Endothelial cell of umbilical vein (primary cell): ENCODE results near the gene CACNB4. TPM values are rescaled to one million over a fixed set of nuclear protein-coding genes. Genes with fewer than 3 reads are reported as not detected.

Source experiments
- BruUV-seq: library from RNA; stranded (reverse); fragments of 400-500 nt; replicated peaks from 2 replicates; lab custom pipeline; 2021; lab: Mats Ljungman, UMichigan
- CTCF ChIA-PET: fragments of 300-600, 350-600 bp; sonication (Branson Sonifier 250); formaldehyde crosslinking; loops from one replicate; lab custom pipeline; 2021; ENCODE audit warnings: antibody characterized with exemption, inconsistent platforms; lab: Charles Lee
- POLR2A ChIA-PET: fragments of 300-600, 350-600 bp; sonication (Branson Sonifier 250); formaldehyde crosslinking; loops from one replicate; lab custom pipeline; 2021; ENCODE audit warnings: antibody characterized with exemption, inconsistent platforms; lab: Charles Lee
- DNase-seq: peaks from one replicate; pipeline ENCODE4 v3.0.0-alpha.2; 2011; ENCODE audit warnings: low read depth, low spot score
- FAIRE-seq: peaks from 2 replicates; lab custom pipeline; 2011; peaks lifted over from hg19 to GRCh38; lab: Jason Lieb, UNC
- H2AFZ ChIP-seq: 2 replicates; pipeline ENCODE4 v1.6.0; 2012; ENCODE audit warnings: low read depth, low read length, control low read depth, inconsistent platforms
- H3K27ac ChIP-seq: 2 replicates; pipeline ENCODE4 v1.5.1; 2011; ENCODE audit warnings: low read depth, mild to moderate bottlenecking, control low read depth, low read length, moderate library complexity; ENCODE audit not compliant: insufficient read depth
- H3K27me3 ChIP-seq, 2 experiments: 2 replicates each; pipeline versions ENCODE4 v1.6.0 to v1.6.1; 2011; ENCODE audit warnings: low read length in 2 of 2, mixed read lengths in 1 of 2; ENCODE audit not compliant: control insufficient read depth in 2 of 2, insufficient read depth in 2 of 2
- H3K36me3 ChIP-seq, 2 experiments: 2 replicates in 1 of 2; 3 replicates in 1 of 2; pipeline ENCODE4 v1.5.1; 2011; ENCODE audit warnings: low read length in 2 of 2, mild to moderate bottlenecking in 1 of 2, moderate library complexity in 1 of 2; ENCODE audit not compliant: control insufficient read depth in 2 of 2, insufficient read depth in 2 of 2; ENCODE audit errors: extremely low read depth in 1 of 2
- H3K4me1 ChIP-seq: 3 replicates; pipeline ENCODE4 v1.5.1; 2011; ENCODE audit warnings: mild to moderate bottlenecking, low read length; ENCODE audit not compliant: control insufficient read depth, insufficient read depth; ENCODE audit errors: extremely low read depth
- H3K4me2 ChIP-seq: 2 replicates; pipeline ENCODE4 v1.6.1; 2011; ENCODE audit warnings: low read length, control low read depth, mixed read lengths; ENCODE audit not compliant: insufficient read depth
- H3K4me3 ChIP-seq, 3 experiments: fragments of 200-600 bp in 1 of 3; sonication (generic), shearing (Covaris generic) in 1 of 3; replicated peaks in 1 of 3; 2 replicates each; pipeline ENCODE4 v1.5.1; 2011 to 2016; ENCODE audit warnings: control low read depth in 3 of 3, low read length in 3 of 3, mild to moderate bottlenecking in 2 of 3, inconsistent platforms in 1 of 3, low read depth in 1 of 3, moderate library complexity in 1 of 3; ENCODE audit not compliant: insufficient read depth in 1 of 3
- H3K79me2 ChIP-seq: 2 replicates; pipeline ENCODE4 v1.6.0; 2012; ENCODE audit warnings: low read length, inconsistent platforms; ENCODE audit not compliant: control insufficient read depth, insufficient read depth
- H3K9ac ChIP-seq: replicated peaks from 2 replicates; pipeline ENCODE3; 2011; ENCODE audit warnings: low read length, control low read depth; ENCODE audit not compliant: insufficient read depth; ENCODE audit errors: extremely low read depth
- H3K9me1 ChIP-seq: replicated peaks from 3 replicates; pipeline ENCODE4 v1.6.0; 2011; ENCODE audit warnings: mild to moderate bottlenecking, low read length; ENCODE audit not compliant: control insufficient read depth, insufficient read depth; ENCODE audit errors: extremely low read depth
- H3K9me3 ChIP-seq: replicated peaks from 2 replicates; pipeline ENCODE4 v1.5.1; 2012; ENCODE audit warnings: low read length, inconsistent platforms; ENCODE audit not compliant: control insufficient read depth, insufficient read depth
- H4K20me1 ChIP-seq: replicated peaks from 2 replicates; pipeline ENCODE3; 2011; ENCODE audit warnings: mild to moderate bottlenecking, low read length; ENCODE audit not compliant: control insufficient read depth, insufficient read depth; ENCODE audit errors: extremely low read depth
- EZH2 ChIP-seq: IDR thresholded peaks from 2 replicates; pipeline ENCODE4 v1.6.1; 2012; ENCODE audit warnings: borderline replicate concordance, low read depth, mild to moderate bottlenecking, moderate library complexity, low read length, inconsistent platforms; ENCODE audit not compliant: severe bottlenecking
- FOS ChIP-seq: IDR thresholded peaks from 2 replicates; pipeline ENCODE4 v1.6.1; 2011; ENCODE audit warnings: mild to moderate bottlenecking, low read length, moderate library complexity, borderline replicate concordance; ENCODE audit not compliant: insufficient read depth
- GATA2 ChIP-seq: IDR thresholded peaks from 2 replicates; pipeline ENCODE4 v1.7.0; 2011; ENCODE audit warnings: low read depth, mild to moderate bottlenecking, moderate library complexity, mixed read lengths, low read length; ENCODE audit not compliant: insufficient read length, insufficient read depth
- JUN ChIP-seq: IDR thresholded peaks from 2 replicates; pipeline ENCODE4 v1.6.1; 2011; ENCODE audit warnings: borderline replicate concordance, low read depth; ENCODE audit not compliant: insufficient read length, insufficient read depth
- MYC ChIP-seq: IDR thresholded peaks from one replicate; pipeline ENCODE4 v1.6.1; 2011; ENCODE audit warnings: mild to moderate bottlenecking, low read depth, low read length
- POLR2AphosphoS5 ChIP-seq: IDR thresholded peaks from 2 replicates; pipeline ENCODE4 v1.6.1; 2012; ENCODE audit warnings: low read depth, mild to moderate bottlenecking, control low read depth, low read length, moderate library complexity; ENCODE audit not compliant: insufficient read depth
- dilution Hi-C: fragments of 300-500 bp; cut with MboI; formaldehyde crosslinking; loops from one replicate; pipeline ENCODE4 v1.15.0; 2019; ENCODE audit warnings: low sequenced_read_pairs; ENCODE audit not compliant: extremely low pct_ligation_motif_present
- intact Hi-C: fragments of 100-400 bp; cut with micrococcal nuclease; formaldehyde crosslinking; loops from one replicate; pipeline ENCODE4 v1.10.0; 2022
- polyA plus RNA-seq, 4 experiments: library from polyadenylated mRNA; depleted of rRNA in 3 of 4; stranded (reverse) in 3 of 4; unstranded in 1 of 4; fragments of >200 nt; gene quantifications; 2 replicates each; pipeline versions ENCODE4 v1.2.1 to v1.2.3, GENCODE V29; 2011 to 2012; ENCODE audit warnings: missing spikeins in 1 of 4
- total RNA-seq: library from RNA; stranded (reverse); gene quantifications from 2 replicates; pipeline ENCODE4 v1.2.3, GENCODE V29; 2021
- TF ChIP-seq, protein P1 (sequence below), 2 donors: IDR thresholded peaks; 1 replicate in 1 of 2; 2 replicates in 1 of 2; pipeline ENCODE4 v1.5.1; 2011; ENCODE audit warnings: low read length in 2 of 2, mild to moderate bottlenecking in 2 of 2, moderate library complexity in 2 of 2, control low read depth in 1 of 2, inconsistent platforms in 1 of 2, low read depth in 1 of 2; ENCODE audit not compliant: insufficient read depth in 1 of 2; ENCODE audit errors: extremely low read depth in 1 of 2

CACNB4 gene
- total and polyA plus RNA-seq, 2 donors (not counting 3 experiments of a cell fraction or from before 2014, with no cell fraction given): 0.23 to 0.58 TPM

DNA sequence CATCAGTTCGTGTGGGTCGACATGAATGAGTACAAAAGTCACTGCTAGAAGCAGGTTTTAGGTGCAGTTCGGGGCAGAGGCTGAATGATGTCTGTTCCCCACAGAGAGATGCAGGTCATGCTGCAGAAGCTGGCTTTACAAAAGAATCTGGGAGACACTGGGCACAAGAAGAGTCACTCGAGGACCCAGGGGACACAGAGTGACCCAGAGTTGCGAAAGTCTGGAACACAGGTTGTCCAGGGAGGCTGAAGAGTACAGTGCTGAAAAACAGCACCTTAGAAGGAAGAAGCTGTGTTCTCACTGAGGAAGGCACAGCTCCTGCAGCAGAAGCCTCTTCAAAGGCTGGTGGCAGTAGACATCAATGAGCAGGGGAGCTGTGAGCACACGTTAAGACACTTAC lies 14.8 kb downstream of the CACNB4 start:
- no TSS peak for BruUV-seq
- H3K9me3 ChIP-seq: no peaks in the 10 kb centered on the region

GRCh38 chr2:152083202-152083875 lies 15.5 kb downstream of the CACNB4 start:
- CTCF ChIA-PET: no interaction called here
- Histone ChIP-seq H3K27ac (no peak overlapping the region), H3K36me3 (no peaks in the 10 kb centered on the region), H3K4me2 (no peak overlapping the region), H3K4me1 (no peaks in the 10 kb centered on the region), H4K20me1 (no peaks in the 10 kb centered on the region), H3K9me1 (no peaks in the 10 kb centered on the region), H3K9me3 (no peaks in the 10 kb centered on the region), H3K27me3 (peaks cover 1 to 9% of the 10 kb centered on the region in 2 experiments), H2AFZ (no peak overlapping the region), H3K9ac (no peak overlapping the region), H3K4me3 (no peak overlapping the region), H3K79me2 (no peaks in the 10 kb centered on the region)
- intact Hi-C loops: no loop called here
- TF ChIP-seq, protein P1, sequence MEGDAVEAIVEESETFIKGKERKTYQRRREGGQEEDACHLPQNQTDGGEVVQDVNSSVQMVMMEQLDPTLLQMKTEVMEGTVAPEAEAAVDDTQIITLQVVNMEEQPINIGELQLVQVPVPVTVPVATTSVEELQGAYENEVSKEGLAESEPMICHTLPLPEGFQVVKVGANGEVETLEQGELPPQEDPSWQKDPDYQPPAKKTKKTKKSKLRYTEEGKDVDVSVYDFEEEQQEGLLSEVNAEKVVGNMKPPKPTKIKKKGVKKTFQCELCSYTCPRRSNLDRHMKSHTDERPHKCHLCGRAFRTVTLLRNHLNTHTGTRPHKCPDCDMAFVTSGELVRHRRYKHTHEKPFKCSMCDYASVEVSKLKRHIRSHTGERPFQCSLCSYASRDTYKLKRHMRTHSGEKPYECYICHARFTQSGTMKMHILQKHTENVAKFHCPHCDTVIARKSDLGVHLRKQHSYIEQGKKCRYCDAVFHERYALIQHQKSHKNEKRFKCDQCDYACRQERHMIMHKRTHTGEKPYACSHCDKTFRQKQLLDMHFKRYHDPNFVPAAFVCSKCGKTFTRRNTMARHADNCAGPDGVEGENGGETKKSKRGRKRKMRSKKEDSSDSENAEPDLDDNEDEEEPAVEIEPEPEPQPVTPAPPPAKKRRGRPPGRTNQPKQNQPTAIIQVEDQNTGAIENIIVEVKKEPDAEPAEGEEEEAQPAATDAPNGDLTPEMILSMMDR (IDR thresholded peaks at IDR 0.05; ENCODE audit: extremely low read depth in 1 of 2, insufficient read depth in 1 of 2, low read depth in 1 of 2, low read length in 2 of 2): no peak
- TF ChIP-seq GATA2 (no peak), EZH2 (no peak), MYC (no peak), JUN (no peak)
- FAIRE-seq (no peak), DNase-seq (no peak)
- BruUV-seq: no TSS peak
- POLR2A ChIA-PET: no interaction called here
- dilution Hi-C loops: no loop called here

More for the DNA sequence above, 14.8 kb downstream of the CACNB4 start:
- H3K9me1 ChIP-seq: no peaks in the 10 kb centered on the region
- ChIA-PET POLR2A (no interaction called here), CTCF (interaction anchor here (1.0 kb wide), 2 partner anchors 11 to 47 kb away, joined by 3 read pairs; no protein-coding TSS in a partner anchor)
- H4K20me1 ChIP-seq: no peaks in the 10 kb centered on the region
- no peak for TF ChIP-seq MYC
- TF ChIP-seq GATA2: no peak
- no peak for TF ChIP-seq POLR2AphosphoS5
- TF ChIP-seq FOS: no peak
- TF ChIP-seq EZH2: no peak
- peaks cover 1 to 11% of the 10 kb centered on the region in 2 experiments for H3K27me3 ChIP-seq
- FAIRE-seq: no peak
- H3K9ac ChIP-seq: no peak overlapping the region
- no peak overlapping the region for H3K4me2 ChIP-seq
- no peak overlapping the region for H2AFZ ChIP-seq
- no peaks in the 10 kb centered on the region for H3K36me3 ChIP-seq
- no peaks in the 10 kb centered on the region for H3K79me2 ChIP-seq
- H3K4me3 ChIP-seq: no peak overlapping the region
- no peak for DNase-seq
- intact Hi-C loops: no loop called here
- no peak overlapping the region for H3K27ac ChIP-seq
- dilution Hi-C loops: no loop called here
- no peaks in the 10 kb centered on the region for H3K4me1 ChIP-seq
